Fibroblast of the aortic adventitia (primary cell): Measurements from ENCODE around the gene NDC80. TPM values are rescaled to one million over a fixed set of nuclear protein-coding genes. Genes with fewer than 3 reads are reported as not detected.

Source experiments
- DNase-seq: peaks from one replicate; pipeline ENCODE4 v3.0.0-alpha.2; 2010; ENCODE audit warnings: low read depth
- H3K4me3 ChIP-seq: 2 replicates; pipeline ENCODE4 v1.5.1; 2011; ENCODE audit warnings: low read depth, mild to moderate bottlenecking, control low read depth, low read length, moderate library complexity
- total RNA-seq: library from RNA; depleted of rRNA; stranded (reverse); fragments of >200 nt; gene quantifications from 2 replicates; pipeline ENCODE4 v1.2.3, GENCODE V29; 2012; ENCODE audit warnings: low replicate concordance
- TF ChIP-seq, protein P1 (sequence below): IDR thresholded peaks from 2 replicates; pipeline ENCODE4 v1.5.1; 2011; ENCODE audit warnings: mild to moderate bottlenecking, low read length, control low read depth, inconsistent platforms; ENCODE audit not compliant: insufficient read depth

Gene NDC80
- total RNA-seq, 1 donor: 43.5 TPM

- TF ChIP-seq, protein P1, sequence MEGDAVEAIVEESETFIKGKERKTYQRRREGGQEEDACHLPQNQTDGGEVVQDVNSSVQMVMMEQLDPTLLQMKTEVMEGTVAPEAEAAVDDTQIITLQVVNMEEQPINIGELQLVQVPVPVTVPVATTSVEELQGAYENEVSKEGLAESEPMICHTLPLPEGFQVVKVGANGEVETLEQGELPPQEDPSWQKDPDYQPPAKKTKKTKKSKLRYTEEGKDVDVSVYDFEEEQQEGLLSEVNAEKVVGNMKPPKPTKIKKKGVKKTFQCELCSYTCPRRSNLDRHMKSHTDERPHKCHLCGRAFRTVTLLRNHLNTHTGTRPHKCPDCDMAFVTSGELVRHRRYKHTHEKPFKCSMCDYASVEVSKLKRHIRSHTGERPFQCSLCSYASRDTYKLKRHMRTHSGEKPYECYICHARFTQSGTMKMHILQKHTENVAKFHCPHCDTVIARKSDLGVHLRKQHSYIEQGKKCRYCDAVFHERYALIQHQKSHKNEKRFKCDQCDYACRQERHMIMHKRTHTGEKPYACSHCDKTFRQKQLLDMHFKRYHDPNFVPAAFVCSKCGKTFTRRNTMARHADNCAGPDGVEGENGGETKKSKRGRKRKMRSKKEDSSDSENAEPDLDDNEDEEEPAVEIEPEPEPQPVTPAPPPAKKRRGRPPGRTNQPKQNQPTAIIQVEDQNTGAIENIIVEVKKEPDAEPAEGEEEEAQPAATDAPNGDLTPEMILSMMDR: no peak
- DNase-seq: peak; percentile 38
- no peak overlapping the region for H3K4me3 ChIP-seq
Observed at GRCh38 chr18:2588666-2589344, 17.4 kb downstream of the NDC80 start.

- TF ChIP-seq, protein P1: no peak
- peak; percentile 55 for DNase-seq
- no peak overlapping the region for H3K4me3 ChIP-seq
Observed at GRCh38 chr18:2589345-2590068, 18.1 kb downstream of the NDC80 start.

DNA sequence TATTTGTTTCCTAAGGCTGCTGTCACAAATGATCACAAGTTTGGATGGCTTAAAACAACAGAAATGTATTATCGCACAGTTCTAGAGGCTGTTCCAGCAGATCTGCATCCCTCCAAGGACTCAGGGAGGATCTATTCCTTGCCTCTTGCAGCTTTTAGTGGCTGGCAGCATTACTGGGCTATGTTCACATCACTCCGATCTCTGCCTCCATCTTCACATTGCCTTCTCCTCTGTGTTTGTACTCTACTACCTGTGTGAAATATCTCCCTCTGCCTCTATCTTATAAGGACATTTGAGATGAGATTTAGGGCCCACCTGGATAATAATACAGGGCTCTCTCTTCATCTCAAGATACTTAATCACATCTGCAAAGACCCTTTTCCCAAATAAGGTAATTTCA is 18.9 kb downstream of the NDC80 start:
- no peak for DNase-seq
- TF ChIP-seq, protein P1: no peak
- no peak overlapping the region for H3K4me3 ChIP-seq

DNA sequence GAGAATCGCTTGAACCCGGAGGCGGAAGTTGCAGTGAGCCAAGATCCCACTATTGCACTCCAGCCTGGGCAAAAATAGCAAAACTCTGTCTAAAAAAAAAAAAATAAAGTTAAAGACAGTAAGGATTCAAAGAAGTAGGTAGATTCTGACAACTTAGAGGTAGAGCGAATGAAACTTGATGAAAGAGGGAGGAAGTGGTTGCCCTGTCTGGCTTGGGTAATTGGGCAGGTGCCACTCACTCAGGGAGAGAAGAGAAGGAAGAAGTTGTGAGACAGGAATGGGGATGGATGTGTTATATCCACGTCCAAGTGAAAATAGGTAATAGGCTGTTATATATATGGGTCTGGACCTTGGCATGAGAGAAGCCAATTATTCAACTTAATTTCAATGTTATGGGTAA is 26.3 kb downstream of the NDC80 start:
- DNase-seq: no peak
- H3K4me3 ChIP-seq: no peak overlapping the region
- TF ChIP-seq, protein P1: no peak

DNA sequence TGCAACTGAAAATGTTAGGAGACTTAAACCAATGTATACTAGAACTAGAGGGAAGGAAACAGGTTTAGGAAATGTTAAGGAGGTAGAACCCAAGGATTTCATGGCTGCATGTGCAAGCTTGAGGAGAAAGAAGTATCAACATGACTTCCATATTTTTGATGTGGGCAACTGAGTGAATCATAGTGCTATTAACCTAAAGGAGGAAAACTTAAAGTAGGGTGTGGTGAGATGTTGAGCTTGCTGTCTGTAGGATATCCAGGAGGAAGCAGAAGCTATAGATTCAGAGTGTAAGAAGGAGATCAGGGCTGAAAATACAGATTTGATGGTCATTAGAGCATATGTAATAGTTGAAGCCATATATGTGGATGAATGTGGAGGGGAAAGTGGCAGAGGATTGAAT is 31.5 kb downstream of the NDC80 start:
- TF ChIP-seq, protein P1: no peak
- no peak overlapping the region for H3K4me3 ChIP-seq
- DNase-seq: no peak

DNA sequence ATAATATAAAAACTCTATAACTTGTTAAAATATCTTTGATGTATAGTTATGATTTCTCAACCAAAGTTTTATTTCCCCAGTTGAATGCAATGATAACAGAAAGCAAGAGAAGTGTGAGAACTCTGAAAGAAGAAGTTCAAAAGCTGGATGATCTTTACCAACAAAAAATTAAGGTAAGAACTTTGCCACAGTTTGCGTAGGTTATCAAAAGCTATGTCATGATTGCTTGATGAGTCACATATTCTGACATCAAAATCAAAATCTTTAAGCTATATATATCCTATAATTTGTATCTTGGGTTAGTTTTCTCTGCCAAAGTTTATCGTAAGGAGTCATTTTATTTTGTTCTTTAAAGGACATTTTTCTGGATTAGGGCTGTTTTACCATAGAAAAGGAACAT is 35.0 kb downstream of the NDC80 start:
- DNase-seq: peak; percentile 17

More for the DNA sequence above, 35.0 kb downstream of the NDC80 start:
- TF ChIP-seq, protein P1: no peak
- no peak overlapping the region for H3K4me3 ChIP-seq
